Naive B cell (primary cell): ENCODE data around the gene PPM1B. TPM values are rescaled to one million over a fixed set of nuclear protein-coding genes. Genes with fewer than 3 reads are reported as not detected.
"Not testable (repeated sequence)": the region's sequence is repeated elsewhere in the genome, so short reads cannot be mapped to it uniquely, and the experiment has no call there.

Experiments used
- ATAC-seq, 2 donors: fragments of 150-1000 bp; cut with Tn5 transposase; 2 replicates each; pipeline ENCODE4 v1.10.0; 2021; ENCODE audit warnings: low read depth in 2 of 2, mild to moderate bottlenecking in 2 of 2, moderate library complexity in 2 of 2
- DNase-seq: peaks from one replicate; pipeline ENCODE4 v3.0.0; 2022
- H3K27ac Mint-ChIP-seq, 6 donors: one replicate each; pipeline ENCODE4 v1.8.0; 2020 to 2022; ENCODE audit warnings: mild to moderate bottlenecking in 6 of 6, mixed read lengths in 6 of 6, moderate library complexity in 5 of 6, inconsistent platforms in 2 of 6
- H3K27me3 Mint-ChIP-seq, 3 donors: one replicate each; pipeline ENCODE4 v1.8.0; 2021 to 2022; ENCODE audit warnings: mixed read lengths in 3 of 3, mild to moderate bottlenecking in 1 of 3
- H3K36me3 Mint-ChIP-seq, 2 donors: one replicate each; pipeline ENCODE4 v1.8.0; 2020 to 2022; ENCODE audit warnings: mixed read lengths in 2 of 2, inconsistent platforms in 1 of 2, mild to moderate bottlenecking in 1 of 2
- H3K4me1 Mint-ChIP-seq, 3 donors: one replicate each; pipeline ENCODE4 v1.8.0; 2020 to 2022; ENCODE audit warnings: mixed read lengths in 3 of 3, inconsistent platforms in 1 of 3, mild to moderate bottlenecking in 1 of 3, moderate library complexity in 1 of 3
- H3K4me3 Mint-ChIP-seq, 8 donors: one replicate each; pipeline ENCODE4 v1.8.0; 2020 to 2022; ENCODE audit warnings: mild to moderate bottlenecking in 8 of 8, mixed read lengths in 8 of 8, moderate library complexity in 8 of 8, inconsistent platforms in 2 of 8
- H3K9me3 Mint-ChIP-seq, 7 donors: one replicate each; pipeline ENCODE4 v1.8.0; 2020 to 2022; ENCODE audit warnings: mixed read lengths in 7 of 7, mild to moderate bottlenecking in 5 of 7, inconsistent platforms in 2 of 7, moderate library complexity in 1 of 7
- polyA plus RNA-seq, 6 donors: library from polyadenylated mRNA; unstranded; fragments of 300-500 nt; fragmentation: Illumina TruSeq; gene quantifications; one replicate each; pipeline ENCODE4 v1.2.3, GENCODE V29; 2021; ENCODE audit warnings: low read depth in 6 of 6

Gene PPM1B
- polyA plus RNA-seq, 6 donors from 2014 or later, result 45.1 to 74.3 (median 54.9) TPM

DNA sequence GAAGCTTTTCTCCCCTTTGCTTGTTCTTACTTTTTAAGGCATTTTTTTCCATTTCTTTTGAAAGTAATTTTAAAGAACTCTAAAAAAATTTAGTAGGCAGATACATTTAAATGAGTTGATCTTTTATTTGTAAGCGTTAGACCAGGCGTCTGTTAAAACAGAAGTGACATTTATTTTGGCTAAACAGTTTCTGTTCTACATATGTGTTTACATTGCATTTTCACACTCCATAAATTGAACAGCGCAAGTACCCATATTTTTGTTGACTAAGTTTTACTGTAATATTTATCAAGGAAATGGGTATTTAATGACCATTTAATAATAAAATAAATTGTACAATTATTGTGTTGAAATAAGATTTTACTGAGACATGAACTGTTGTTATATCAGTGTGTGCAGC is 21.9 kb downstream of the PPM1B start:
- Mint-ChIP-seq H3K36me3 (peaks cover 3 to 5% of the 10 kb centered on the region in 2 donors), H3K27ac (no peak overlapping the region)

DNA sequence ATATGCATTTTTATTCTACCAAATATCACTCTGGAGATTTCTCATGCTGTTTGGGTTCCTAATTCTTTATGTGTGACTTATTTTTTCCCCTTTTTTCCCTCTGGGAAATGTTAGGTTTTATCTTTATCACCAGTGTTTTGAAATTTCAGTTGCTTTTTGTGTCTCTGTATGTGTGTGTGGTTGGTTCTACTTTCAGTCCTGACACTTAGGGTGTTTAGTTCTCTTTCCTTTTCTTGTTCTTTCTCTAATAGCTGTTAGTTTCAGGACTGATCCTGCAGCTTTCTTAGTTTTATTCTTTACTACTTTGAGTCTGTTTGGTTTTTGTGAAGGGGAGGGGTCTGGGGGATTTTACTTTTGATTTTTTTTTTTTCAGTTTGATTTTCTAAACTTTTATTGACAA is 23.1 kb downstream of the PPM1B start:
- H3K4me1 Mint-ChIP-seq, result peaks cover 42 to 71% (median 57%) of the 10 kb centered on the region in 3 donors
- H3K4me3 Mint-ChIP-seq, result peak overlapping the region in 4 of 8 donors; percentile 33 to 54 (median 36)
- H3K27ac Mint-ChIP-seq, result peak overlapping the region in 5 of 6 donors; percentile 0 to 76 (median 57)
- H3K27me3 Mint-ChIP-seq, result no peaks in the 10 kb centered on the region
- no peak for DNase-seq
- H3K36me3 Mint-ChIP-seq, result peaks cover 7 to 8% of the 10 kb centered on the region in 2 donors
- H3K9me3 Mint-ChIP-seq, result no peaks in the 10 kb centered on the region
- no peak for ATAC-seq

More for the DNA sequence above, 21.9 kb downstream of the PPM1B start:
- H3K4me1 Mint-ChIP-seq, result peaks cover 44 to 79% (median 66%) of the 10 kb centered on the region in 3 donors
- ATAC-seq (no peak), DNase-seq (no peak)
- peak overlapping the region in 4 of 8 donors; percentile 29 to 47 (median 38) for H3K4me3 Mint-ChIP-seq
- H3K9me3 Mint-ChIP-seq, result no peaks in the 10 kb centered on the region
- no peaks in the 10 kb centered on the region for H3K27me3 Mint-ChIP-seq

DNA sequence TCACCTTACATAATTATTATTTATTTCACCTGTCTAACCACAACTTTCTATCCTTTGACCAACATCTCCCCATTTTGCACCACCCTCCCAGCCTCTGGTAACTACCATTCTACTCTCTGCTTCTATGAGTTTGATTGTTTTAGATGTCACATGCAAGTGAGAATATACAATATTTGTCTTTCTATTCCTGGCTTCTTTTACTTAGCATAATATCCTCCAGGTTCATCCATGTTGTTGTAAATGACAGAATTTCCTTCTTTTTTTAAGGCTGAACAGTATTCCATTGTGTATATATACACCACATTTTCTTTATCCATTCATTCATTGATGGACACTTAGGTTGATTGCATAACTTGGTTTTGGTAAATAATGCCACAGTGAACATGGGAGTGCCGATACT is 24.0 kb downstream of the PPM1B start:
- no peaks in the 10 kb centered on the region for H3K27me3 Mint-ChIP-seq
- H3K27ac Mint-ChIP-seq, result peak overlapping the region in 2 of 6 donors; percentile 41 to 76
- H3K4me3 Mint-ChIP-seq, result peak overlapping the region in 2 of 8 donors; percentile 2 to 73
- DNase-seq, result no peak
- no peaks in the 10 kb centered on the region for H3K9me3 Mint-ChIP-seq
- peaks cover 37 to 63% (median 58%) of the 10 kb centered on the region in 3 donors for H3K4me1 Mint-ChIP-seq
- ATAC-seq, result no peak
- H3K36me3 Mint-ChIP-seq, result peaks cover 7 to 8% of the 10 kb centered on the region in 2 donors

DNA sequence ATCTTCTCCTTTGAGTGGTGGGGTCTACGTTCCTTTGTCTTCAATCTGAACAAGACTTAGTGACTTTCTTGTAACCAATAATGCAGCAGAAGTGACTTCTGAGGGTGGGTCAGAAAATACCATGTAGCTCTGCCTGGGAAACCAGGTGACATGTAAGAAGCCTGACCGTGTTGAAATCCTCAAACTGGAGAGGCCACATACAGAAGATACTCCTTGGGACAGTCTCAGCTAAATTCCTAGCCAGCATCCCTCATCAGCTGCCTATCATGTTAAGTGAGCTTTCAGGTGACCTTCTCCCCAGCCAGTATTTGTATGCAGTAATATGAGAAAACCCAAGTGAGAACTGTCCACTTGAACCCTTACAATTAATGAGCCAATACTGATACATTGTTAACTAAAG is 27.0 kb downstream of the PPM1B start:
- Mint-ChIP-seq H3K9me3 (no peaks in the 10 kb centered on the region), H3K27me3 (no peaks in the 10 kb centered on the region), H3K4me1 (peaks cover 33 to 56% (median 42%) of the 10 kb centered on the region in 3 donors), H3K36me3 (peaks cover 7 to 8% of the 10 kb centered on the region in 2 donors), H3K27ac (no peak overlapping the region), H3K4me3 (no peak overlapping the region)
- ATAC-seq, result no peak
- no peak for DNase-seq

GRCh38 chr2:44197816-44198215 is 29.1 kb downstream of the PPM1B start:
- Mint-ChIP-seq H3K4me1 (peaks cover 31 to 53% (median 34%) of the 10 kb centered on the region in 3 donors), H3K36me3 (peaks cover 16 to 19% of the 10 kb centered on the region in 2 donors), H3K4me3 (no peak overlapping the region), H3K27ac (peak overlapping the region in 1 of 6 donors; percentile 51), H3K27me3 (no peaks in the 10 kb centered on the region), H3K9me3 (no peaks in the 10 kb centered on the region)
- DNase-seq, result no peak
- no peak for ATAC-seq

- ATAC-seq, result no peak
- Mint-ChIP-seq H3K27ac (peak overlapping the region in 1 of 6 donors; percentile 65), H3K27me3 (no peaks in the 10 kb centered on the region), H3K4me3 (no peak overlapping the region), H3K36me3 (peaks cover 27 to 29% of the 10 kb centered on the region in 2 donors), H3K4me1 (peaks cover 33 to 52% (median 33%) of the 10 kb centered on the region in 3 donors), H3K9me3 (peaks cover 0 to 4% (median 2%) of the 10 kb centered on the region in 7 donors)
- DNase-seq, result no peak
Observed at GRCh38 chr2:44200011-44200410, 31.3 kb downstream of the PPM1B start.

DNA sequence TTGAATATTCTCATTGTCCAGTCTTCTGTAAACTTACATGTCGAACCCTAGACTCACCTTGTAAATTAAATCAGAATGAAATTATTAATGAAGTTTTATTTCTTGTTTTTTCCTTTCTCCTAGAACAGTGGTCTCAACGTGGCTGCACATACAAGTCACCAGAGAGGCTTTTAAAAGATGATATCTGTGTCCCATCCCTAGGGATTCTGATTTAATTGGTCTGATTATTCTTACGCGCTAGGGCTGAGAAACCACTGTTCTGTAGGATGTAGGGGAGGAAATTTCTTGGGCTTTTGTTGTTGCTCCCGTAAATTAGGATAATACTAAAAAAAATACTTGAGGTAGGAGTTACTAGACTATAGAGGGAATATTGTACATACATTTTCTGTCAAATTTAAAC is 32.1 kb downstream of the PPM1B start:
- H3K4me3 Mint-ChIP-seq, result no peak overlapping the region
- DNase-seq (no peak), ATAC-seq (no peak)
- H3K27ac Mint-ChIP-seq, result peak overlapping the region in 1 of 6 donors; percentile 82
- H3K36me3 Mint-ChIP-seq, result peaks cover 22 to 26% of the 10 kb centered on the region in 2 donors
- H3K9me3 Mint-ChIP-seq, result peaks cover 0 to 4% (median 2%) of the 10 kb centered on the region in 7 donors
- peaks cover 32 to 52% (median 33%) of the 10 kb centered on the region in 3 donors for H3K4me1 Mint-ChIP-seq
- no peaks in the 10 kb centered on the region for H3K27me3 Mint-ChIP-seq

DNA sequence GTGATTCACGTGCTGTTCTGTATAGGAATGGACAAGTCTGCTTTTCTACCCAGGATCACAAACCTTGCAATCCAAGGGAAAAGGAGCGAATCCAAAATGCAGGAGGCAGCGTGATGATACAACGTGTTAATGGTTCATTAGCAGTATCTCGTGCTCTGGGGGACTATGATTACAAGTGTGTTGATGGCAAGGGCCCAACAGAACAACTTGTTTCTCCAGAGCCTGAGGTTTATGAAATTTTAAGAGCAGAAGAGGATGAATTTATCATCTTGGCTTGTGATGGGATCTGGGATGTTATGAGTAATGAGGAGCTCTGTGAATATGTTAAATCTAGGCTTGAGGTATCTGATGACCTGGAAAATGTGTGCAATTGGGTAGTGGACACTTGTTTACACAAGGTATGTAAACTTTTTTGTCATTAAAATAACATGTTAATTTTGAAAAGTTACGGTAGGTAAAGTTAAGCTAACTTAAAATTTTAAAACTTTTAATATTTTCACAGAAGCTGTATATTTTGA is 33.0 kb downstream of the PPM1B start:
- peaks cover 20 to 25% of the 10 kb centered on the region in 2 donors for H3K36me3 Mint-ChIP-seq
- no peak overlapping the region for H3K4me3 Mint-ChIP-seq
- H3K9me3 Mint-ChIP-seq, result peaks cover 0 to 4% (median 2%) of the 10 kb centered on the region in 7 donors
- ATAC-seq, result no peak
- H3K4me1 Mint-ChIP-seq, result peaks cover 29 to 51% (median 31%) of the 10 kb centered on the region in 3 donors
- no peak for DNase-seq
- no peaks in the 10 kb centered on the region for H3K27me3 Mint-ChIP-seq
- no peak overlapping the region for H3K27ac Mint-ChIP-seq

- H3K4me3 Mint-ChIP-seq, result no peak overlapping the region
- H3K27me3 Mint-ChIP-seq, result no peaks in the 10 kb centered on the region
- DNase-seq (no peak), ATAC-seq (no peak)
- H3K4me1 Mint-ChIP-seq, result peaks cover 24 to 45% (median 30%) of the 10 kb centered on the region in 3 donors
- H3K27ac Mint-ChIP-seq, result peak overlapping the region in 1 of 6 donors; percentile 4
- H3K9me3 Mint-ChIP-seq, result peaks cover 0 to 4% (median 2%) of the 10 kb centered on the region in 7 donors
- peaks cover 20 to 25% of the 10 kb centered on the region in 2 donors for H3K36me3 Mint-ChIP-seq
Observed at GRCh38 chr2:44203542-44203941, 34.9 kb downstream of the PPM1B start.

GRCh38 chr2:44205169-44205568 is 36.5 kb downstream of the PPM1B start:
- no peaks in the 10 kb centered on the region for H3K27me3 Mint-ChIP-seq
- H3K9me3 Mint-ChIP-seq, result peaks cover 0 to 7% (median 2%) of the 10 kb centered on the region in 7 donors
- H3K4me1 Mint-ChIP-seq, result peaks cover 19 to 36% (median 26%) of the 10 kb centered on the region in 3 donors
- DNase-seq, result no peak
- H3K27ac Mint-ChIP-seq, result peak overlapping the region in 4 of 6 donors; percentile 47 to 94 (median 72)
- ATAC-seq, result no peak
- peak overlapping the region in 1 of 8 donors; percentile 30 for H3K4me3 Mint-ChIP-seq
- H3K36me3 Mint-ChIP-seq, result peaks cover 27 to 31% of the 10 kb centered on the region in 2 donors

GRCh38 chr2:44207102-44207501 is 38.4 kb downstream of the PPM1B start:
- Mint-ChIP-seq H3K4me1 (peaks cover 14 to 21% (median 18%) of the 10 kb centered on the region in 3 donors), H3K9me3 (peaks cover 0 to 7% (median 2%) of the 10 kb centered on the region in 7 donors), H3K36me3 (peaks cover 26 to 30% of the 10 kb centered on the region in 2 donors), H3K4me3 (no peak overlapping the region), H3K27me3 (no peaks in the 10 kb centered on the region), H3K27ac (peak overlapping the region in 2 of 6 donors; percentile 15 to 44)
- DNase-seq (no peak), ATAC-seq (no peak)

GRCh38 chr2:44207648-44208047 is 39.0 kb downstream of the PPM1B start:
- H3K4me1 Mint-ChIP-seq, result peaks cover 16 to 19% (median 18%) of the 10 kb centered on the region in 3 donors
- peak overlapping the region in 2 of 6 donors; percentile 15 to 44 for H3K27ac Mint-ChIP-seq
- not testable (repeated sequence) for ATAC-seq, H3K4me3 Mint-ChIP-seq, H3K9me3 Mint-ChIP-seq, DNase-seq, H3K27me3 Mint-ChIP-seq
- H3K36me3 Mint-ChIP-seq, result peaks cover 30% of the 10 kb centered on the region in 2 donors

- Mint-ChIP-seq H3K9me3 (peaks cover 0 to 2% (median 0%) of the 10 kb centered on the region in 7 donors), H3K27ac (peak overlapping the region in 2 of 6 donors; percentile 2 to 53), H3K4me3 (no peak overlapping the region), H3K36me3 (peaks cover 15 to 21% of the 10 kb centered on the region in 2 donors), H3K27me3 (no peaks in the 10 kb centered on the region), H3K4me1 (peaks cover 8 to 10% (median 8%) of the 10 kb centered on the region in 3 donors)
- DNase-seq (no peak), ATAC-seq (no peak)
Observed at GRCh38 chr2:44210362-44210761, 41.7 kb downstream of the PPM1B start.

GRCh38 chr2:44211183-44211582 is 42.5 kb downstream of the PPM1B start:
- ATAC-seq (no peak), DNase-seq (no peak)
- Mint-ChIP-seq H3K27ac (peak overlapping the region in 1 of 6 donors; percentile 86), H3K36me3 (peaks cover 15 to 29% of the 10 kb centered on the region in 2 donors), H3K4me3 (no peak overlapping the region), H3K9me3 (peaks cover 0 to 2% (median 0%) of the 10 kb centered on the region in 7 donors), H3K4me1 (peaks cover 8 to 16% (median 9%) of the 10 kb centered on the region in 3 donors), H3K27me3 (no peaks in the 10 kb centered on the region)
